SU-DHL-6 (cell line): ENCODE measurements around the gene WFIKKN2.

ENCODE experiments used
- EZH2phosphoT487 ChIP-seq: fragments of 200-600 bp; sonication (generic), shearing (Covaris generic); conservative IDR thresholded peaks from 2 replicates; pipeline ENCODE4 v1.6.1; 2018; ENCODE audit warnings: mild to moderate bottlenecking, antibody characterized with exemption, low read length, moderate library complexity, mixed read lengths
- TF ChIP-seq, protein P1 (sequence below): fragments of 200-600 bp; sonication (generic); IDR thresholded peaks from one replicate; pipeline ENCODE4 v1.5.1; 2017; ENCODE audit warnings: antibody characterized with exemption, mild to moderate bottlenecking, low read length, moderate library complexity; ENCODE audit not compliant: insufficient read depth, poor library complexity, severe bottlenecking

GRCh38 chr17:50834429-50835300 lies 721 bp upstream of the WFIKKN2 start:
- TF ChIP-seq, protein P1, sequence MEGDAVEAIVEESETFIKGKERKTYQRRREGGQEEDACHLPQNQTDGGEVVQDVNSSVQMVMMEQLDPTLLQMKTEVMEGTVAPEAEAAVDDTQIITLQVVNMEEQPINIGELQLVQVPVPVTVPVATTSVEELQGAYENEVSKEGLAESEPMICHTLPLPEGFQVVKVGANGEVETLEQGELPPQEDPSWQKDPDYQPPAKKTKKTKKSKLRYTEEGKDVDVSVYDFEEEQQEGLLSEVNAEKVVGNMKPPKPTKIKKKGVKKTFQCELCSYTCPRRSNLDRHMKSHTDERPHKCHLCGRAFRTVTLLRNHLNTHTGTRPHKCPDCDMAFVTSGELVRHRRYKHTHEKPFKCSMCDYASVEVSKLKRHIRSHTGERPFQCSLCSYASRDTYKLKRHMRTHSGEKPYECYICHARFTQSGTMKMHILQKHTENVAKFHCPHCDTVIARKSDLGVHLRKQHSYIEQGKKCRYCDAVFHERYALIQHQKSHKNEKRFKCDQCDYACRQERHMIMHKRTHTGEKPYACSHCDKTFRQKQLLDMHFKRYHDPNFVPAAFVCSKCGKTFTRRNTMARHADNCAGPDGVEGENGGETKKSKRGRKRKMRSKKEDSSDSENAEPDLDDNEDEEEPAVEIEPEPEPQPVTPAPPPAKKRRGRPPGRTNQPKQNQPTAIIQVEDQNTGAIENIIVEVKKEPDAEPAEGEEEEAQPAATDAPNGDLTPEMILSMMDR, result no peak
- no peak for TF ChIP-seq EZH2phosphoT487
